PFSK-1 (cell line): ENCODE measurements around the gene GEMIN4.

Experiments used
- POLR2AphosphoS5 ChIP-seq: IDR thresholded peaks from 2 replicates; pipeline ENCODE4 v1.6.1; 2012; ENCODE audit warnings: low read depth, mild to moderate bottlenecking, control low read depth, low read length, moderate library complexity
- REST ChIP-seq, 2 experiments: IDR thresholded peaks; 2 replicates each; pipeline versions ENCODE4 v1.6.1 to v1.8.0; 2011 to 2012; ENCODE audit warnings: low read depth in 2 of 2, low read length in 2 of 2, control low read depth in 1 of 2, inconsistent platforms in 1 of 2, mild to moderate bottlenecking in 1 of 2, moderate library complexity in 1 of 2; ENCODE audit not compliant: insufficient read depth in 1 of 2

- no peak for TF ChIP-seq REST (IDR thresholded peaks at IDR 0.05; ENCODE audit: insufficient read depth in 1 of 2, low read depth in 2 of 2, low read length in 2 of 2)
- no peak for TF ChIP-seq POLR2AphosphoS5
Observed at GRCh38 chr17:731644-732066, 20.4 kb downstream of the GEMIN4 start.
